ENCODE data around the gene ITGAL. TPM values are rescaled to one million over a fixed set of nuclear protein-coding genes. Genes with fewer than 3 reads are reported as not detected.

ITGAL gene
- total and polyA plus RNA-seq, 12 donors, result 0.72 to 14.7 (median 4.3) TPM

GRCh38 chr16:30490210-30490609 lies 17.7 kb downstream of the ITGAL start:
- WGBS, 4 donors, result 80 to 85% (median 84%) methylated on average over 6 of the region's 6 CpGs

GRCh38 chr16:30491229-30491628 lies 18.7 kb downstream of the ITGAL start:
- no peak overlapping the region for H3K27ac ChIP-seq
- 86 to 95% (median 88%) methylated on average over 4 of the region's 4 CpGs for WGBS, 4 donors
- intact Hi-C loops (cut with DNase I), result no loop called here
- H3K4me1 ChIP-seq (replicated peaks in 1 of 2), result peaks cover 0 to 10% of the 10 kb centered on the region in 2 donors
- no peaks in the 10 kb centered on the region for H3K27me3 ChIP-seq
- H3K9me3 ChIP-seq (replicated peaks in 1 of 3), result no peaks in the 10 kb centered on the region
- TF ChIP-seq CTCF (IDR thresholded peaks at IDR 0.05) (no peak), POLR2A (IDR thresholded peaks at IDR 0.05) (no peak)
- H3K4me3 ChIP-seq, result no peak overlapping the region
- DNase-seq, result no peak
- H3K36me3 ChIP-seq (replicated peaks in 1 of 2), result no peaks in the 10 kb centered on the region

More at GRCh38 chr16:30490210-30490609, 17.7 kb downstream of the ITGAL start:
- H3K4me1 ChIP-seq (replicated peaks in 1 of 2), result peaks cover 0 to 10% of the 10 kb centered on the region in 2 donors
- no peak for DNase-seq
- no peak overlapping the region for H3K27ac ChIP-seq
- H3K9me3 ChIP-seq (replicated peaks in 1 of 3), result no peaks in the 10 kb centered on the region
- no peak overlapping the region for H3K4me3 ChIP-seq
- no peaks in the 10 kb centered on the region for H3K27me3 ChIP-seq
- no peaks in the 10 kb centered on the region for H3K36me3 ChIP-seq (replicated peaks in 1 of 2)
- no peak for TF ChIP-seq CTCF (IDR thresholded peaks at IDR 0.05)
- TF ChIP-seq POLR2A (IDR thresholded peaks at IDR 0.05), result no peak
- intact Hi-C loops (cut with DNase I), result no loop called here

GRCh38 chr16:30491744-30492308 lies 19.3 kb downstream of the ITGAL start:
- H3K27me3 ChIP-seq, result no peaks in the 10 kb centered on the region
- no peaks in the 10 kb centered on the region for H3K36me3 ChIP-seq (replicated peaks in 1 of 2)
- no peak for TF ChIP-seq CTCF (IDR thresholded peaks at IDR 0.05)
- TF ChIP-seq POLR2A (IDR thresholded peaks at IDR 0.05), result no peak
- H3K4me1 ChIP-seq (replicated peaks in 1 of 2), result peaks cover 0 to 10% of the 10 kb centered on the region in 2 donors
- WGBS, 4 donors, result 25 to 29% (median 27%) methylated on average over 6 of the region's 6 CpGs
- H3K27ac ChIP-seq, result peak overlapping the region in 1 of 5 donors; percentile 35
- H3K9me3 ChIP-seq (replicated peaks in 1 of 3), result no peaks in the 10 kb centered on the region
- intact Hi-C loops (cut with DNase I), result no loop called here
- no peak overlapping the region for H3K4me3 ChIP-seq
- peak; percentile 56 to 84 (median 78) for DNase-seq

- H3K4me1 ChIP-seq (replicated peaks in 1 of 2), result peaks cover 0 to 10% of the 10 kb centered on the region in 2 donors
- intact Hi-C loops (cut with DNase I), result no loop called here
- H3K27me3 ChIP-seq, result no peaks in the 10 kb centered on the region
- no peak overlapping the region for H3K4me3 ChIP-seq
- H3K9me3 ChIP-seq (replicated peaks in 1 of 3), result no peaks in the 10 kb centered on the region
- no peak for TF ChIP-seq POLR2A (IDR thresholded peaks at IDR 0.05)
- TF ChIP-seq CTCF (IDR thresholded peaks at IDR 0.05), result no peak
- WGBS, 4 donors, result 76 to 85% (median 80%) methylated on average over 10 to 11 of the region's 11 CpGs
- no peaks in the 10 kb centered on the region for H3K36me3 ChIP-seq (replicated peaks in 1 of 2)
- DNase-seq, result no peak
- no peak overlapping the region for H3K27ac ChIP-seq
These were observed 21.5 kb downstream of the ITGAL start for GRCh38 chr16:30493941-30494488.

All from adrenal gland (tissue), 12 donors.